Left lung (tissue), 10 donors: ENCODE data around the gene TCF7L1. TPM values are rescaled to one million over a fixed set of nuclear protein-coding genes. Genes with fewer than 3 reads are reported as not detected.

Experiments
- ATAC-seq: fragments of 200-7000 bp; cut with Tn5 transposase; one replicate; pipeline ENCODE4 v1.9.1; 2020; ENCODE audit warnings: moderate library complexity
- DNase-seq, 4 donors: peaks; one replicate each; pipeline ENCODE4 v3.0.0-alpha.2; 2013 to 2020
- H3K27ac ChIP-seq, 2 donors: fragments of 200-600 bp; sonication (generic) in 1 of 2; one replicate each; pipeline versions ENCODE4 v1.5.0 to v1.8.0; 2020 to 2021
- H3K27me3 ChIP-seq, 2 donors: fragments of 200-600 bp; sonication (generic) in 1 of 2; one replicate each; pipeline versions ENCODE4 v1.5.0 to v1.8.0; 2020 to 2021
- H3K36me3 ChIP-seq, 2 donors: fragments of 200-600 bp; sonication (generic) in 1 of 2; one replicate each; pipeline versions ENCODE4 v1.5.0 to v1.8.0; 2020 to 2021
- H3K4me1 ChIP-seq, 2 donors: fragments of 200-600 bp; one replicate each; pipeline ENCODE4 v1.8.0; 2021
- H3K4me3 ChIP-seq, 2 donors: fragments of 200-600 bp; sonication (generic) in 1 of 2; one replicate each; pipeline versions ENCODE4 v1.5.0 to v1.8.0; 2020 to 2021; ENCODE audit warnings: mild to moderate bottlenecking in 1 of 2
- H3K9me3 ChIP-seq, 2 donors: fragments of 200-600 bp; sonication (generic) in 1 of 2; one replicate each; pipeline versions ENCODE4 v1.5.0 to v1.8.0; 2020 to 2021
- intact Hi-C, 2 donors: fragments of 100-400 bp; cut with DNase I; formaldehyde crosslinking; loops; one replicate each; pipeline versions ENCODE4 v1.11.2 to v1.14.2; 2022
- polyA plus RNA-seq, 6 donors: library from polyadenylated mRNA; unstranded; fragments of 120-200 nt; gene quantifications; one replicate each; pipeline ENCODE4 v1.2.1, GENCODE V29; 2013; ENCODE audit not compliant: insufficient read length in 6 of 6
- total RNA-seq, 2 donors: library from RNA; stranded (reverse); fragmentation: NEBNext Ultra II Directional; extraction: Animal tissue kit (Norgen Biotek cat#: 25700); gene quantifications; one replicate each; pipeline ENCODE4 v1.2.1, GENCODE V29; 2021
- TF ChIP-seq, protein P1 (sequence below), 2 donors: fragments of 200-600 bp; sonication (generic) in 1 of 2; IDR thresholded peaks; one replicate each; pipeline versions ENCODE4 v1.5.0 to v1.8.0; 2021; ENCODE audit warnings: antibody characterized with exemption in 2 of 2
- donor health status: DM: no; HTN: yes; CAD: no.
- donor health status: DM: no; HTN: no; CAD: no.

Gene TCF7L1
- total and polyA plus RNA-seq, 8 donors, result 16.4 to 63.9 (median 57.5) TPM

GRCh38 chr2:85250045-85250444 is 116.9 kb downstream of the TCF7L1 start:
- Histone ChIP-seq H3K4me1 (peaks cover 18 to 31% of the 10 kb centered on the region in 2 donors), H3K36me3 (no peaks in the 10 kb centered on the region), H3K4me3 (no peak overlapping the region), H3K27me3 (no peaks in the 10 kb centered on the region), H3K9me3 (no peaks in the 10 kb centered on the region), H3K27ac (no peak overlapping the region)
- TF ChIP-seq, protein P1, sequence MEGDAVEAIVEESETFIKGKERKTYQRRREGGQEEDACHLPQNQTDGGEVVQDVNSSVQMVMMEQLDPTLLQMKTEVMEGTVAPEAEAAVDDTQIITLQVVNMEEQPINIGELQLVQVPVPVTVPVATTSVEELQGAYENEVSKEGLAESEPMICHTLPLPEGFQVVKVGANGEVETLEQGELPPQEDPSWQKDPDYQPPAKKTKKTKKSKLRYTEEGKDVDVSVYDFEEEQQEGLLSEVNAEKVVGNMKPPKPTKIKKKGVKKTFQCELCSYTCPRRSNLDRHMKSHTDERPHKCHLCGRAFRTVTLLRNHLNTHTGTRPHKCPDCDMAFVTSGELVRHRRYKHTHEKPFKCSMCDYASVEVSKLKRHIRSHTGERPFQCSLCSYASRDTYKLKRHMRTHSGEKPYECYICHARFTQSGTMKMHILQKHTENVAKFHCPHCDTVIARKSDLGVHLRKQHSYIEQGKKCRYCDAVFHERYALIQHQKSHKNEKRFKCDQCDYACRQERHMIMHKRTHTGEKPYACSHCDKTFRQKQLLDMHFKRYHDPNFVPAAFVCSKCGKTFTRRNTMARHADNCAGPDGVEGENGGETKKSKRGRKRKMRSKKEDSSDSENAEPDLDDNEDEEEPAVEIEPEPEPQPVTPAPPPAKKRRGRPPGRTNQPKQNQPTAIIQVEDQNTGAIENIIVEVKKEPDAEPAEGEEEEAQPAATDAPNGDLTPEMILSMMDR (IDR thresholded peaks at IDR 0.05), result no peak
- DNase-seq (no peak), ATAC-seq (no peak)
- intact Hi-C loops, result no loop called here

DNA sequence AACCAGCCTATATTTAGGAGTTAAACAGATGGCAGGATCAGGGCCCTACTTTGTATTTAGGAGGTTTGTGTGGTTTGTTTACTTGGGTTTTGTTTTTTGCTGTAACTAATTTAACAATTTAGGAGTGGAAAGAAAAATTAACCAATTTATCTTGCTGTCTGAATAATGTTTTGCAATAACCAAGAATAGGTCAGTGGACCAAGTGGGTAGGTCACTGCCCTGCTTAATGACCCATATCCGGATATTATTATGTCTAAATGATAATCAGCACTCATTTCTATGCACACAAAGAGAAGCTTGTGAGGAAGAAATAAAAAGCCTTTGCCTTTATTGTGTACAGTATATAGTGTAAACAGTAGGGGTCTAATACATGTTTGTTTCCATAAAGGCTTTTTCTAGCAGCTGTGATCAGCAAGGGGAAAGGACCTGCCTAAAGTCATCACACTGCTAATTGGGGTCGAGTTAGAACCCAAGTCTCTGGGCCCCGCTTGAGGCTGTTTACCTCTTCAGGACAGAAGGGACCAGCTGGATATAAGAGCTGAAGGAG is 118.0 kb downstream of the TCF7L1 start:
- H3K4me1 ChIP-seq, result peaks cover 26 to 42% of the 10 kb centered on the region in 2 donors
- TF ChIP-seq, protein P1 (IDR thresholded peaks at IDR 0.05), result no peak
- H3K36me3 ChIP-seq, result no peaks in the 10 kb centered on the region
- H3K9me3 ChIP-seq, result no peaks in the 10 kb centered on the region
- no peaks in the 10 kb centered on the region for H3K27me3 ChIP-seq
- ATAC-seq, result no peak
- intact Hi-C loops, result no loop called here
- DNase-seq, result no peak
- no peak overlapping the region for H3K4me3 ChIP-seq
- peak overlapping the region in 1 of 2 donors; percentile 23 for H3K27ac ChIP-seq

GRCh38 chr2:85253890-85254289 is 120.7 kb downstream of the TCF7L1 start:
- Histone ChIP-seq H3K36me3 (no peaks in the 10 kb centered on the region), H3K27me3 (no peaks in the 10 kb centered on the region), H3K4me3 (no peak overlapping the region), H3K4me1 (peaks cover 24 to 46% of the 10 kb centered on the region in 2 donors), H3K27ac (no peak overlapping the region), H3K9me3 (no peaks in the 10 kb centered on the region)
- ATAC-seq (no peak), DNase-seq (no peak)
- TF ChIP-seq, protein P1 (IDR thresholded peaks at IDR 0.05), result no peak
- intact Hi-C loops, result no loop called here

- DNase-seq, result no peak
- Histone ChIP-seq H3K4me1 (peaks cover 16 to 38% of the 10 kb centered on the region in 2 donors), H3K27me3 (no peaks in the 10 kb centered on the region), H3K4me3 (no peak overlapping the region), H3K9me3 (no peaks in the 10 kb centered on the region), H3K27ac (no peak overlapping the region), H3K36me3 (no peaks in the 10 kb centered on the region)
- intact Hi-C loops, result no loop called here
- no peak for ATAC-seq
- TF ChIP-seq, protein P1 (IDR thresholded peaks at IDR 0.05), result no peak
These were observed 121.5 kb downstream of the TCF7L1 start for GRCh38 chr2:85254540-85255300.

- intact Hi-C loops, result no loop called here
- Histone ChIP-seq H3K9me3 (no peaks in the 10 kb centered on the region), H3K27me3 (no peaks in the 10 kb centered on the region), H3K4me3 (no peak overlapping the region), H3K4me1 (peaks cover 14 to 36% of the 10 kb centered on the region in 2 donors), H3K27ac (no peak overlapping the region), H3K36me3 (no peaks in the 10 kb centered on the region)
- DNase-seq (peak in 1 of 4 donors; percentile 31), ATAC-seq (no peak)
- TF ChIP-seq, protein P1 (IDR thresholded peaks at IDR 0.05), result no peak
These were observed 122.2 kb downstream of the TCF7L1 start for GRCh38 chr2:85255456-85255812.
